T-helper 2 cell treated with Interferon-gamma antibody and Interleukin-4, amounts not matched to agents 5 μg/mL and 100 μg/mL, for 36 hours (primary cell): ENCODE data around the gene PLP2.
A peak's percentile ranks its signal among the peaks of the same experiment; 100 is the strongest.

Experiments
- DNase-seq: peaks from one replicate; pipeline ENCODE4 v3.0.0; 2021; ENCODE audit warnings: low spot score
- H3K27ac Mint-ChIP-seq: one replicate; pipeline ENCODE4 v1.8.0; 2021; ENCODE audit warnings: mild to moderate bottlenecking, mixed read lengths
- H3K27me3 Mint-ChIP-seq: one replicate; pipeline ENCODE4 v1.8.0; 2021; ENCODE audit warnings: low read depth, mixed read lengths
- H3K36me3 Mint-ChIP-seq: one replicate; pipeline ENCODE4 v1.8.0; 2021; ENCODE audit warnings: low read depth, mixed read lengths
- H3K4me1 Mint-ChIP-seq: one replicate; pipeline ENCODE4 v1.8.0; 2021; ENCODE audit warnings: low read depth, mixed read lengths
- H3K4me3 Mint-ChIP-seq: one replicate; pipeline ENCODE4 v1.8.0; 2022; ENCODE audit warnings: mild to moderate bottlenecking, moderate library complexity, mixed read lengths
- H3K9me3 Mint-ChIP-seq: one replicate; pipeline ENCODE4 v1.8.0; 2021; ENCODE audit warnings: mixed read lengths

The PLP2 gene

GRCh38 chrX:49187028-49187394, 15.3 kb downstream of the PLP2 start:
- H3K9me3 Mint-ChIP-seq = no peaks in the 10 kb centered on the region
- DNase-seq = no peak
- peaks cover 22% of the 10 kb centered on the region for H3K4me1 Mint-ChIP-seq
- H3K27me3 Mint-ChIP-seq = no peaks in the 10 kb centered on the region
- no peak overlapping the region for H3K27ac Mint-ChIP-seq
- peaks cover 7% of the 10 kb centered on the region for H3K36me3 Mint-ChIP-seq
- H3K4me3 Mint-ChIP-seq = peak overlapping the region; percentile 89

GRCh38 chrX:49187526-49187925, 15.8 kb downstream of the PLP2 start:
- peaks cover 22% of the 10 kb centered on the region for H3K4me1 Mint-ChIP-seq
- DNase-seq = no peak
- no peak overlapping the region for H3K4me3 Mint-ChIP-seq
- no peak overlapping the region for H3K27ac Mint-ChIP-seq
- H3K27me3 Mint-ChIP-seq = no peaks in the 10 kb centered on the region
- no peaks in the 10 kb centered on the region for H3K9me3 Mint-ChIP-seq
- peaks cover 3% of the 10 kb centered on the region for H3K36me3 Mint-ChIP-seq

- Mint-ChIP-seq H3K4me3 (no peak overlapping the region), H3K4me1 (peaks cover 26% of the 10 kb centered on the region), H3K27me3 (no peaks in the 10 kb centered on the region), H3K36me3 (peaks cover 1% of the 10 kb centered on the region), H3K9me3 (no peaks in the 10 kb centered on the region), H3K27ac (peak overlapping the region; percentile 53)
- no peak for DNase-seq
Measured at GRCh38 chrX:49188468-49189076, 16.9 kb downstream of the PLP2 start.

- H3K4me1 Mint-ChIP-seq = peaks cover 31% of the 10 kb centered on the region
- DNase-seq = no peak
- no peaks in the 10 kb centered on the region for H3K9me3 Mint-ChIP-seq
- peaks cover 1% of the 10 kb centered on the region for H3K36me3 Mint-ChIP-seq
- peak overlapping the region; percentile 99 for H3K4me3 Mint-ChIP-seq
- no peaks in the 10 kb centered on the region for H3K27me3 Mint-ChIP-seq
- peak overlapping the region; percentile 26 for H3K27ac Mint-ChIP-seq
Measured at GRCh38 chrX:49189606-49190005, 17.9 kb downstream of the PLP2 start.

- H3K4me1 Mint-ChIP-seq = peaks cover 26% of the 10 kb centered on the region
- H3K27ac Mint-ChIP-seq = peak overlapping the region; percentile 93
- peak; percentile 87 for DNase-seq
- H3K36me3 Mint-ChIP-seq = peaks cover 1% of the 10 kb centered on the region
- no peaks in the 10 kb centered on the region for H3K27me3 Mint-ChIP-seq
- H3K9me3 Mint-ChIP-seq = no peaks in the 10 kb centered on the region
- peak overlapping the region; percentile 99 for H3K4me3 Mint-ChIP-seq
Measured at GRCh38 chrX:49190821-49191573, 19.3 kb downstream of the PLP2 start.

- Mint-ChIP-seq H3K27me3 (no peaks in the 10 kb centered on the region), H3K27ac (peak overlapping the region; percentile 93), H3K36me3 (peaks cover 1% of the 10 kb centered on the region), H3K4me3 (peak overlapping the region; percentile 99), H3K4me1 (peaks cover 23% of the 10 kb centered on the region), H3K9me3 (no peaks in the 10 kb centered on the region)
- no peak for DNase-seq
Measured at GRCh38 chrX:49191574-49192011, 19.9 kb downstream of the PLP2 start.

- no peak for DNase-seq
Measured at GRCh38 chrX:49192722-49193328, 21.1 kb downstream of the PLP2 start.

GRCh38 chrX:49193542-49193964, 21.9 kb downstream of the PLP2 start:
- Mint-ChIP-seq H3K27ac (peak overlapping the region; percentile 38), H3K4me1 (peaks cover 24% of the 10 kb centered on the region), H3K4me3 (peak overlapping the region; percentile 41), H3K36me3 (peaks cover 1% of the 10 kb centered on the region), H3K9me3 (no peaks in the 10 kb centered on the region), H3K27me3 (no peaks in the 10 kb centered on the region)
- DNase-seq = no peak

More at GRCh38 chrX:49192722-49193328, 21.1 kb downstream of the PLP2 start:
- H3K36me3 Mint-ChIP-seq = peaks cover 1% of the 10 kb centered on the region
- H3K9me3 Mint-ChIP-seq = no peaks in the 10 kb centered on the region
- peaks cover 23% of the 10 kb centered on the region for H3K4me1 Mint-ChIP-seq
- peak overlapping the region; percentile 41 for H3K4me3 Mint-ChIP-seq
- no peak overlapping the region for H3K27ac Mint-ChIP-seq
- H3K27me3 Mint-ChIP-seq = no peaks in the 10 kb centered on the region

- no peaks in the 10 kb centered on the region for H3K36me3 Mint-ChIP-seq
- H3K9me3 Mint-ChIP-seq = no peaks in the 10 kb centered on the region
- no peak overlapping the region for H3K27ac Mint-ChIP-seq
- H3K27me3 Mint-ChIP-seq = no peaks in the 10 kb centered on the region
- H3K4me3 Mint-ChIP-seq = no peak overlapping the region
- DNase-seq = no peak
- peaks cover 19% of the 10 kb centered on the region for H3K4me1 Mint-ChIP-seq
Measured at GRCh38 chrX:49197543-49198087, 25.9 kb downstream of the PLP2 start.

- peak overlapping the region; percentile 24 for H3K27ac Mint-ChIP-seq
Measured at GRCh38 chrX:49198540-49199314, 27.0 kb downstream of the PLP2 start.

GRCh38 chrX:49199315-49199595, 27.6 kb downstream of the PLP2 start:
- Mint-ChIP-seq H3K9me3 (no peaks in the 10 kb centered on the region), H3K27ac (no peak overlapping the region), H3K4me3 (peak overlapping the region; percentile 29), H3K27me3 (no peaks in the 10 kb centered on the region), H3K4me1 (peaks cover 10% of the 10 kb centered on the region), H3K36me3 (no peaks in the 10 kb centered on the region)
- DNase-seq = no peak

More at GRCh38 chrX:49198540-49199314, 27.0 kb downstream of the PLP2 start:
- peaks cover 13% of the 10 kb centered on the region for H3K4me1 Mint-ChIP-seq
- DNase-seq = no peak
- no peaks in the 10 kb centered on the region for H3K36me3 Mint-ChIP-seq
- peak overlapping the region; percentile 15 for H3K4me3 Mint-ChIP-seq
- no peaks in the 10 kb centered on the region for H3K27me3 Mint-ChIP-seq
- H3K9me3 Mint-ChIP-seq = no peaks in the 10 kb centered on the region

GRCh38 chrX:49199906-49200771, 28.4 kb downstream of the PLP2 start, which contains the start of gene SYP:
TSS of gene SYP (minus strand) at chrX:49200193. CDS start at chrX:49200186, 7 bp downstream.
- Mint-ChIP-seq H3K27me3 (no peaks in the 10 kb centered on the region), H3K36me3 (no peaks in the 10 kb centered on the region), H3K27ac (no peak within 1 kb of the TSS), H3K9me3 (no peaks in the 10 kb centered on the region), H3K4me1 (peaks cover 10% of the 10 kb centered on the region), H3K4me3 (peak within 1 kb of the TSS; percentile 51)
- peak; percentile 88 for DNase-seq

- H3K27ac Mint-ChIP-seq = no peak overlapping the region
- no peak for DNase-seq
- H3K27me3 Mint-ChIP-seq = no peaks in the 10 kb centered on the region
- H3K9me3 Mint-ChIP-seq = no peaks in the 10 kb centered on the region
- H3K4me1 Mint-ChIP-seq = peaks cover 10% of the 10 kb centered on the region
- no peak overlapping the region for H3K4me3 Mint-ChIP-seq
- no peaks in the 10 kb centered on the region for H3K36me3 Mint-ChIP-seq
Measured at GRCh38 chrX:49202022-49202421, 30.3 kb downstream of the PLP2 start.
